ENCODE data around the gene MIER1.

GRCh38 chr1:66984491-66984890 lies 59.7 kb downstream of the MIER1 start:
- no peak for TF ChIP-seq CTCF (conservative IDR thresholded peaks at IDR 0.05 in 1 of 2, IDR thresholded peaks at IDR 0.05 in 1 of 2; ENCODE audit: extremely low read depth in 1 of 2, insufficient read depth in 1 of 2, low read depth in 1 of 2, low read length in 2 of 2)
- no peak for TF ChIP-seq EZH2 (IDR thresholded peaks at IDR 0.05; ENCODE audit: borderline replicate concordance, low read length)
